ENCODE data around the gene PLA2G1B.

DNA sequence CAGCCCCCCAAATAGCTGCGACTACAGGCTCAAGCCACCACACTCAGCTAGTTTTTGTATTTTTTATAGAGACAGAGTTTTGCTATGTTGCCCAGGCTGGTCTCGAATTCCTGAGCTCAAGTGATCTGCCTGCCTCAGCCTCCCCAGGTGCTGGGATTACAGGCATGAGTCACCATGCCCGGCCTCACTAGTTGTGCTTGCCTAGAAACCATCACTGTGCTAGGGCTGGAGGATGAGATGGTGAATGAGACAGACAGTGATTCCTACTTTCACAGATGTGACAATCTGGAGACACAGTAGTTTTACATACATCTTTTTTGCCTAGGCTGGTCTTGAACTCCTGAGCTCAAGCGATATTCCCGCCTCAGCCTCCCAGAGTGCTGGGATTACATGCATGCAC is 48.8 kb upstream of the PLA2G1B start:
- TF ChIP-seq EZH2 (IDR thresholded peaks at IDR 0.05; ENCODE audit: borderline replicate concordance, low read depth, low read length, poor library complexity, severe bottlenecking) (no peak), CTCF (conservative IDR thresholded peaks at IDR 0.05; ENCODE audit: low read depth, low read length) (no peak)

Measured in A673 (cell line).